Non-pigmented ciliary epithelial cell (primary cell): ENCODE data around the gene CMTM2.

Experiments used
- DNase-seq: peaks from one replicate; pipeline ENCODE4 v3.0.0-alpha.2; 2010; ENCODE audit warnings: low read depth

Gene CMTM2

GRCh38 chr16:66634527-66635196, 55.4 kb downstream of the CMTM2 start:
- no peak for DNase-seq

- DNase-seq: no peak
Measured at GRCh38 chr16:66635406-66635805, 56.1 kb downstream of the CMTM2 start.

GRCh38 chr16:66636199-66636598, 56.9 kb downstream of the CMTM2 start:
- no peak for DNase-seq

- DNase-seq: no peak
Measured at GRCh38 chr16:66637806-66638205, 58.5 kb downstream of the CMTM2 start.
